NCI-H2196 treated with DMSO at 0.1 percent for 48 hours (cell line): ENCODE data around the gene LSP1.

ENCODE experiments used
- DNase-seq: peaks from one replicate; lab custom pipeline; 2025; ENCODE audit not compliant: unreplicated experiment; lab: John Stamatoyannopoulos, UW

Gene LSP1

GRCh38 chr11:1926156-1927025, 73.5 kb downstream of the LSP1 start:
- DNase-seq, result no peak

GRCh38 chr11:1927026-1927847, 74.4 kb downstream of the LSP1 start:
- no peak for DNase-seq

- DNase-seq, result no peak
Observed at GRCh38 chr11:1927848-1928469, 75.1 kb downstream of the LSP1 start.

- no peak for DNase-seq
Observed at GRCh38 chr11:1928470-1928890, 75.6 kb downstream of the LSP1 start.

- no peak for DNase-seq
Observed at GRCh38 chr11:1928891-1929541, 76.1 kb downstream of the LSP1 start.

GRCh38 chr11:1929621-1930461, 77.0 kb downstream of the LSP1 start:
- no peak for DNase-seq

- no peak for DNase-seq
Observed at GRCh38 chr11:1930462-1930830, 77.6 kb downstream of the LSP1 start.

GRCh38 chr11:1931341-1932104, 78.6 kb downstream of the LSP1 start:
- DNase-seq, result no peak

- no peak for DNase-seq
Observed at GRCh38 chr11:1932105-1932480, 79.2 kb downstream of the LSP1 start.

GRCh38 chr11:1932681-1933080, 79.8 kb downstream of the LSP1 start:
- no peak for DNase-seq

- DNase-seq, result no peak
Observed at GRCh38 chr11:1933416-1934334, 80.8 kb downstream of the LSP1 start.

GRCh38 chr11:1934335-1935155, 81.7 kb downstream of the LSP1 start:
- DNase-seq, result no peak

GRCh38 chr11:1935156-1936071, 82.5 kb downstream of the LSP1 start:
- no peak for DNase-seq

- DNase-seq, result no peak
Observed at GRCh38 chr11:1936072-1936780, 83.3 kb downstream of the LSP1 start.

GRCh38 chr11:1936781-1937615, 84.1 kb downstream of the LSP1 start:
- no peak for DNase-seq
